Neuronal stem cell (in vitro differentiated cells): ENCODE measurements around the gene CLSTN3.

Experiments
- DNase-seq: peaks from one replicate; pipeline ENCODE4 v3.0.0-alpha.2; 2013; ENCODE audit warnings: low spot score
- H2AFZ ChIP-seq: one replicate; pipeline ENCODE4 v1.6.1; 2013; ENCODE audit warnings: mild to moderate bottlenecking, low read length, inconsistent platforms
- H2AK5ac ChIP-seq: 2 replicates; pipeline ENCODE4 v1.6.1; 2013; ENCODE audit warnings: low read depth, mild to moderate bottlenecking, inconsistent platforms, low read length, moderate library complexity, mixed read lengths
- H2BK120ac ChIP-seq: 2 replicates; pipeline ENCODE4 v1.6.1; 2013; ENCODE audit warnings: low read depth, mild to moderate bottlenecking, inconsistent platforms, low read length, moderate library complexity, mixed read lengths
- H2BK12ac ChIP-seq: one replicate; pipeline ENCODE4 v1.6.1; 2013; ENCODE audit warnings: low read length, inconsistent platforms
- H2BK15ac ChIP-seq: 2 replicates; pipeline ENCODE4 v1.6.1; 2013; ENCODE audit warnings: mild to moderate bottlenecking, low read length, inconsistent platforms, mixed read lengths
- H2BK5ac ChIP-seq: one replicate; pipeline ENCODE4 v1.6.1; 2013; ENCODE audit warnings: inconsistent platforms, mild to moderate bottlenecking, low read length, moderate library complexity
- H3K14ac ChIP-seq: one replicate; pipeline ENCODE4 v1.6.1; 2013; ENCODE audit warnings: low read length, inconsistent platforms
- H3K18ac ChIP-seq: 2 replicates; pipeline ENCODE4 v1.6.1; 2013; ENCODE audit warnings: low read length, inconsistent platforms
- H3K23ac ChIP-seq: 2 replicates; pipeline ENCODE4 v1.6.1; 2013; ENCODE audit warnings: low read depth, mild to moderate bottlenecking, mixed read lengths, low read length, inconsistent platforms; ENCODE audit not compliant: poor library complexity
- H3K27ac ChIP-seq: replicated peaks from 3 replicates; pipeline ENCODE4 v1.5.1; 2013; ENCODE audit warnings: low read length, inconsistent platforms
- H3K27me3 ChIP-seq, 3 experiments: 2 replicates each; pipeline ENCODE4 v1.6.1; 2013; ENCODE audit warnings: low read length in 3 of 3, mild to moderate bottlenecking in 2 of 3, inconsistent platforms in 1 of 3, low read depth in 1 of 3, mixed read lengths in 1 of 3, moderate library complexity in 1 of 3; ENCODE audit not compliant: control insufficient read depth in 3 of 3, insufficient read depth in 3 of 3
- H3K36me3 ChIP-seq, 2 donors: replicated peaks in 1 of 2; 2 replicates each; pipeline ENCODE4 v1.6.1; 2013; ENCODE audit warnings: low read length in 2 of 2; ENCODE audit not compliant: control insufficient read depth in 2 of 2, insufficient read depth in 2 of 2
- H3K4ac ChIP-seq: 2 replicates; pipeline ENCODE4 v1.6.1; 2013; ENCODE audit warnings: inconsistent platforms, mild to moderate bottlenecking, low read length, moderate library complexity
- H3K4me1 ChIP-seq, 2 donors: 1 replicate in 1 of 2; 2 replicates in 1 of 2; pipeline ENCODE4 v1.6.1; 2013; ENCODE audit warnings: low read length in 2 of 2, low read depth in 1 of 2; ENCODE audit not compliant: control insufficient read depth in 2 of 2, insufficient read depth in 1 of 2
- H3K4me2 ChIP-seq: one replicate; pipeline ENCODE4 v1.6.1; 2013; ENCODE audit warnings: mild to moderate bottlenecking, low read length, inconsistent platforms; ENCODE audit not compliant: insufficient read depth, poor library complexity, severe bottlenecking
- H3K4me3 ChIP-seq, 2 donors: 2 replicates each; pipeline ENCODE4 v1.5.1; 2013; ENCODE audit warnings: low read length in 2 of 2, mild to moderate bottlenecking in 2 of 2, inconsistent platforms in 1 of 2, moderate library complexity in 1 of 2
- H3K79me1 ChIP-seq: one replicate; pipeline ENCODE4 v1.6.1; 2013; ENCODE audit warnings: low read depth, mild to moderate bottlenecking, inconsistent platforms, low read length, moderate library complexity
- H3K9ac ChIP-seq: one replicate; pipeline ENCODE4 v1.6.1; 2013; ENCODE audit warnings: mild to moderate bottlenecking, low read depth, low read length, inconsistent platforms; ENCODE audit not compliant: poor library complexity
- H3K9me3 ChIP-seq, 2 donors: replicated peaks in 1 of 2; 2 replicates each; pipeline versions ENCODE3 to v1.6.1; 2013; ENCODE audit warnings: low read length in 2 of 2, mild to moderate bottlenecking in 2 of 2, inconsistent platforms in 1 of 2, low read depth in 1 of 2, mixed read lengths in 1 of 2, moderate library complexity in 1 of 2; ENCODE audit not compliant: control insufficient read depth in 2 of 2, insufficient read depth in 1 of 2
- H4K8ac ChIP-seq: one replicate; pipeline ENCODE4 v1.6.1; 2013; ENCODE audit warnings: low read depth, mild to moderate bottlenecking, inconsistent platforms, low read length, moderate library complexity
- H4K91ac ChIP-seq: one replicate; pipeline ENCODE4 v1.6.1; 2013; ENCODE audit warnings: low read length, low read depth, mild to moderate bottlenecking, inconsistent platforms; ENCODE audit not compliant: poor library complexity
- WGBS, 2 donors: extraction: QIAGEN DNeasy Blood & Tissue Kit; methylation state at CpG; one replicate each; pipeline ENCODE4 v1.1.7; 2013; ENCODE audit warnings: missing lambda C conversion rate in 2 of 2, mixed read lengths in 1 of 2; ENCODE audit not compliant: insufficient read length in 2 of 2, insufficient replicate concordance in 1 of 2; ENCODE audit errors: extremely low coverage in 2 of 2; 5-methylcytosine and 5-hydroxymethylcytosine counted together

CLSTN3 gene

DNA sequence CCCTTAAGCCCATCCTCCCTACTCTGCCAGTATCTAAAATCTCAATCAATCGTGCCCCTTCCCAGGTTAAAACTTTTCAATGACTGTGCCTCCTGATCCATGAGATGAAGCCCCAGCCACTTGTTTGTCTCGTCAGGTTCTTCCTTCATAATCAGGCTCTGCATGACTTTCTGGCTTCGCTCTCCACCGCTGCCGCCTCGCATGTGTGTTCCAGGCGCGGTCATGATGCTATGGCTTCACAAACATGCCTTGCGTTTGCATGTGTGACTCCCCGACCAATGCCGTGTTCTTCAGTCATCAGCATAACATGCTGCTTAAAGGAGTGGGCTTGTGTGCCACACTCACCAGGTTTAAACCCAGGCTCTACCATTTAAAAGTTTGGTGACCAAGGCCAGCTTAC is 16.2 kb upstream of the CLSTN3 start:
- DNase-seq = no peak
- H3K4me3 ChIP-seq = no peak overlapping the region
- H3K23ac ChIP-seq = no peak overlapping the region

DNA sequence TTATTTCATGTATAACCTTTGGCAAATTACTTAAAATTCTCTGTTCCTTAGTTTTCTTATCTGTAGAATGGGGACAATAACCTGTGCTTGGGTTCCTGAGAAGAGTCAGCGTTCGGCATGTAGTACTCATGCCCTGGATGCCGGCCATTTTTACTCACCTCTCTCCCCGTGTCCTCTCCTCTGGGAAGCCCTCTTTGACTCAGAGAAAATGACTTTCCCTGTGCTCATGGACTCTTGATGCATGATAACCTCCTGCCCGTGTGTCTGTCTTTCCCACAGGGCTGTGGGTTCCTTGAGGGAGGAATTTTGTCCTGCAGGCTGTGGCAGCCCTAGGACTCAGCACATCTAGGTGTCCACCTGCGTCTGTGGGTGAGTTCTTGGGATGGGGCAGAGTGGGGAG is 15.3 kb upstream of the CLSTN3 start:
- Histone ChIP-seq H3K4me1 (no peaks in the 10 kb centered on the region), H3K36me3 (peaks cover 0 to 15% of the 10 kb centered on the region in 2 donors), H3K79me1 (no peaks in the 10 kb centered on the region), H3K4me3 (no peak overlapping the region), H3K27me3 (no peaks in the 10 kb centered on the region), H3K14ac (no peak overlapping the region), H3K4ac (no peak overlapping the region), H2BK12ac (no peak overlapping the region), H3K9me3 (no peaks in the 10 kb centered on the region), H4K8ac (no peak overlapping the region), H2AFZ (no peak overlapping the region), H3K9ac (no peak overlapping the region), H2BK15ac (no peak overlapping the region), H2AK5ac (no peak overlapping the region), H3K23ac (no peak overlapping the region), H2BK5ac (peak overlapping the region; percentile 31), H2BK120ac (no peak overlapping the region), H3K18ac (no peak overlapping the region), H3K4me2 (no peak overlapping the region), H4K91ac (no peak overlapping the region), H3K27ac (no peak overlapping the region)
- WGBS, 2 donors = no CpG with 5 or more reads among the region's 6 CpGs
- no peak for DNase-seq

More for the DNA sequence above, 16.2 kb upstream of the CLSTN3 start:
- Histone ChIP-seq H3K79me1 (no peaks in the 10 kb centered on the region), H4K91ac (no peak overlapping the region), H3K4ac (no peak overlapping the region), H3K36me3 (peaks cover 0 to 15% of the 10 kb centered on the region in 2 donors), H2BK12ac (no peak overlapping the region), H2AK5ac (no peak overlapping the region), H4K8ac (no peak overlapping the region), H3K4me1 (peaks cover 0 to 7% of the 10 kb centered on the region in 2 donors), H3K9me3 (no peaks in the 10 kb centered on the region), H3K27me3 (no peaks in the 10 kb centered on the region), H2BK15ac (no peak overlapping the region), H2BK120ac (no peak overlapping the region), H3K4me2 (no peak overlapping the region), H3K14ac (no peak overlapping the region), H3K9ac (no peak overlapping the region), H3K27ac (no peak overlapping the region), H2BK5ac (peak overlapping the region; percentile 19), H2AFZ (no peak overlapping the region), H3K18ac (no peak overlapping the region)
- WGBS, 2 donors = no CpG with 5 or more reads among the region's 11 CpGs

DNA sequence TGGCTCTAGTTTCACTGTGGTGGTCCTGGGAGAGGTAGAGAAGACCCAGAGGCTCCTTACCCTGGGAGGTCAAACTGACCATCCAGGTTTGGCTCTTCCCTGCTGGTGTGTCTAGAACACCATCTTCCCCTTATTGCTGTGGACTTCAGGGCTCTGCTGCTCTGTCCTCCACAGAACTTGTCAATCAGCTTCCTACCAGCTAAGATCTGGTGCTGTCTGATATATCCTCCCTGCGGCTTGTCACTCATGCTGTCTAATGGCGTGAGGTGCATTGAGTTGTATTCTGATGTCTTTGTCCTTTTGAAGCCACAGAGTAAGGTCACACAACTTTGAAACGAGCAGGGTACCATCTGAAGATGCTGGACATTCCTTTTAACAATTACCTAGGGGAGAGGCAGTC is 14.0 kb upstream of the CLSTN3 start:
- Histone ChIP-seq H3K18ac (no peak overlapping the region), H2BK120ac (no peak overlapping the region), H3K4me3 (no peak overlapping the region), H3K9me3 (no peaks in the 10 kb centered on the region), H2AFZ (no peak overlapping the region), H2BK5ac (no peak overlapping the region), H3K14ac (no peak overlapping the region), H2BK15ac (no peak overlapping the region), H3K9ac (no peak overlapping the region), H3K27ac (no peak overlapping the region), H3K27me3 (no peaks in the 10 kb centered on the region), H3K23ac (no peak overlapping the region), H4K8ac (no peak overlapping the region), H3K4me2 (no peak overlapping the region), H4K91ac (no peak overlapping the region), H3K36me3 (peaks cover 0 to 15% of the 10 kb centered on the region in 2 donors), H3K4ac (no peak overlapping the region), H3K79me1 (no peaks in the 10 kb centered on the region), H2AK5ac (no peak overlapping the region), H3K4me1 (no peaks in the 10 kb centered on the region), H2BK12ac (no peak overlapping the region)
- DNase-seq = no peak
- WGBS, 2 donors = no CpG with 5 or more reads among the region's 3 CpGs

DNA sequence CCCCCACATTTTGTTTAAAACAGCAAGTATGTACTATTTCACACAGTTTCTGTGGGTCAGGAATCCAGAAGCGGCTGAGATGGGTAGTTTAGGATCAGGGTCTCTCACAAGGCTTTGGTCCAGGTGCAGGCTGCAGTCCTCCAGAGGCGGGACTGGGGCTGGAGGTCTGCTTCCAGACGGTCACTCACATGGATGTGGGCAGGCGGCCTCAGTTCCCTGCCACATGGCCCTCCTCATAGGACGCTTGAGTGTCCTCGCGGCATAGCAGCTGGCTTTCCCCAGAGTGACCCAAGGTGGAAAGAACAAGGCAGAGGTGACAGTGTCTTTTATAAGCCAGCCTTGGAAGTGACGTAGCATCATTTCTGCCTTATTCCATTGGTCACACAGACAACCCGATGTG is 13.3 kb upstream of the CLSTN3 start:
- H3K4ac ChIP-seq = no peak overlapping the region
- H2BK12ac ChIP-seq = no peak overlapping the region
- no peaks in the 10 kb centered on the region for H3K9me3 ChIP-seq
- H3K79me1 ChIP-seq = no peaks in the 10 kb centered on the region
- no peak overlapping the region for H3K14ac ChIP-seq
- no peak overlapping the region for H2AFZ ChIP-seq
- H2BK120ac ChIP-seq = no peak overlapping the region
- no peak overlapping the region for H3K4me3 ChIP-seq
- no peaks in the 10 kb centered on the region for H3K4me1 ChIP-seq
- no peak overlapping the region for H2AK5ac ChIP-seq
- no peak overlapping the region for H3K9ac ChIP-seq
- no CpG with 5 or more reads among the region's 9 CpGs for WGBS, 2 donors
- H4K8ac ChIP-seq = no peak overlapping the region
- no peak overlapping the region for H3K4me2 ChIP-seq
- peak overlapping the region; percentile 10 for H3K23ac ChIP-seq
- H4K91ac ChIP-seq = no peak overlapping the region
- H2BK15ac ChIP-seq = no peak overlapping the region
- H2BK5ac ChIP-seq = no peak overlapping the region
- no peak overlapping the region for H3K27ac ChIP-seq
- H3K18ac ChIP-seq = no peak overlapping the region
- no peak for DNase-seq
- no peaks in the 10 kb centered on the region for H3K27me3 ChIP-seq
- peaks cover 0 to 15% of the 10 kb centered on the region in 2 donors for H3K36me3 ChIP-seq
